Spleen (tissue), 7 donors: ENCODE results near the gene IGFBP6.
A peak's percentile ranks its signal among the peaks of the same experiment; 100 is the strongest.

ENCODE experiments used
- POLR2A ChIP-seq, 3 donors: fragments of 450-650 bp; IDR thresholded peaks; one replicate each; pipeline ENCODE4 v1.5.1; 2017; ENCODE audit warnings: antibody characterized with exemption in 3 of 3, mild to moderate bottlenecking in 1 of 3
- POLR2AphosphoS5 ChIP-seq, 3 donors: sonication (generic); formaldehyde crosslinking; IDR thresholded peaks; one replicate each; pipeline ENCODE4 v1.5.1; 2017; ENCODE audit warnings: antibody characterized with exemption in 3 of 3
- TF ChIP-seq, protein P1 (sequence below), 11 experiments: fragments of 200-600 bp in 7 of 11; fragments of 450-650 bp in 4 of 11; sonication (generic) in 4 of 11; IDR thresholded peaks in 8 of 11; conservative IDR thresholded peaks in 3 of 11; 1 replicate in 7 of 11; 2 replicates in 4 of 11; pipeline versions ENCODE4 v1.4.0 to v1.8.0; 2016 to 2021; ENCODE audit warnings: antibody characterized with exemption in 11 of 11, inconsistent platforms in 4 of 11, mild to moderate bottlenecking in 1 of 11
- donor health status: DM: no; HTN: no; CAD: no; lungs with moderate emphysema.
- donor health status: DM: no; HTN: no; CAD: no.
- donor health status: DM: no; HTN: no; CAD: no.

DNA sequence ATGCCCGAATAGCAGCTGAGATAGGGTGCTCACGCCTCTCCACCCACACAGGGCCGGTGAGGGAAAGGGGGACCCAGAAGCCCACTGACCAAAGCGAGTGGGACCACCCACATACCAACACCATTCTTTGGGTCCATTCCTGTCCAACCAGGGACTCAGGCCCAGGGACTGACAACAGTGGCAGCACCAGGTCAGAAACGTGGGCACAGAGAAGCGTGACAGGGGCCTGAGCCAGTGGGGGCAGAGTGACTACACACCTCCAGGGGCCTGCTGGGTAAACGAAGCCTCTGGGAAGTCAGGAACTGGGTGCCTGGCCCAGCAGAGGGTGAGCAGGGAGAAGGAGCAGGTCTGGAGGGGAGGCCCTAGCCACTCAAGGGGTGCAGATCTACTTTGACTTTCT, 32.0 kb upstream of the IGFBP6 start:
- TF ChIP-seq POLR2AphosphoS5 (IDR thresholded peaks at IDR 0.05) (peak in 1 of 3 donors; percentile 60), POLR2A (IDR thresholded peaks at IDR 0.05) (no peak)
- TF ChIP-seq, protein P1, sequence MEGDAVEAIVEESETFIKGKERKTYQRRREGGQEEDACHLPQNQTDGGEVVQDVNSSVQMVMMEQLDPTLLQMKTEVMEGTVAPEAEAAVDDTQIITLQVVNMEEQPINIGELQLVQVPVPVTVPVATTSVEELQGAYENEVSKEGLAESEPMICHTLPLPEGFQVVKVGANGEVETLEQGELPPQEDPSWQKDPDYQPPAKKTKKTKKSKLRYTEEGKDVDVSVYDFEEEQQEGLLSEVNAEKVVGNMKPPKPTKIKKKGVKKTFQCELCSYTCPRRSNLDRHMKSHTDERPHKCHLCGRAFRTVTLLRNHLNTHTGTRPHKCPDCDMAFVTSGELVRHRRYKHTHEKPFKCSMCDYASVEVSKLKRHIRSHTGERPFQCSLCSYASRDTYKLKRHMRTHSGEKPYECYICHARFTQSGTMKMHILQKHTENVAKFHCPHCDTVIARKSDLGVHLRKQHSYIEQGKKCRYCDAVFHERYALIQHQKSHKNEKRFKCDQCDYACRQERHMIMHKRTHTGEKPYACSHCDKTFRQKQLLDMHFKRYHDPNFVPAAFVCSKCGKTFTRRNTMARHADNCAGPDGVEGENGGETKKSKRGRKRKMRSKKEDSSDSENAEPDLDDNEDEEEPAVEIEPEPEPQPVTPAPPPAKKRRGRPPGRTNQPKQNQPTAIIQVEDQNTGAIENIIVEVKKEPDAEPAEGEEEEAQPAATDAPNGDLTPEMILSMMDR (IDR thresholded peaks at IDR 0.05 in 8 of 11, conservative IDR thresholded peaks at IDR 0.05 in 3 of 11), result no peak
